Breast epithelium (tissue), 4 donors: ENCODE data around the gene PIGA. TPM values are rescaled to one million over a fixed set of nuclear protein-coding genes. Genes with fewer than 3 reads are reported as not detected.
"Not testable (repeated sequence)": the region's sequence is repeated elsewhere in the genome, so short reads cannot be mapped to it uniquely, and the experiment has no call there.

Source experiments
- DNase-seq, 2 donors: peaks; one replicate each; pipeline ENCODE4 v3.0.0-alpha.2; 2019; ENCODE audit warnings: low spot score in 2 of 2
- H3K27ac ChIP-seq, 2 donors: fragments of 200-600 bp; sonication (generic) in 1 of 2; one replicate each; pipeline ENCODE4 v1.5.1; 2016 to 2019; ENCODE audit warnings: mild to moderate bottlenecking in 1 of 2
- H3K27me3 ChIP-seq, 2 donors: fragments of 200-600 bp; sonication (generic) in 1 of 2; one replicate each; pipeline versions ENCODE4 v1.5.1 to v1.6.0; 2017 to 2019; ENCODE audit warnings: control low read depth in 1 of 2, mild to moderate bottlenecking in 1 of 2
- H3K36me3 ChIP-seq: fragments of 200-600 bp; one replicate; pipeline ENCODE4 v1.5.1; 2019
- H3K4me1 ChIP-seq, 2 donors: fragments of 200-600 bp; sonication (generic); one replicate each; pipeline ENCODE4 v1.5.1; 2016 to 2019; ENCODE audit warnings: control low read depth in 1 of 2
- H3K4me3 ChIP-seq, 3 donors: fragments of 200-600 bp; sonication (generic); 1 replicate in 2 of 3; 2 replicates in 1 of 3; pipeline ENCODE4 v1.5.1; 2016 to 2019; ENCODE audit warnings: mild to moderate bottlenecking in 3 of 3, moderate library complexity in 2 of 3
- H3K9me3 ChIP-seq, 2 donors: fragments of 200-600 bp; sonication (generic) in 1 of 2; one replicate each; pipeline ENCODE4 v1.5.1; 2016 to 2019; ENCODE audit warnings: control low read depth in 1 of 2
- POLR2A ChIP-seq: fragments of 450-650 bp; IDR thresholded peaks from one replicate; pipeline ENCODE4 v1.6.1; 2016; ENCODE audit warnings: antibody characterized with exemption, mild to moderate bottlenecking, moderate library complexity
- POLR2AphosphoS5 ChIP-seq, 3 donors: sonication (generic); formaldehyde crosslinking; IDR thresholded peaks; one replicate each; pipeline ENCODE4 v1.6.1; 2017; ENCODE audit warnings: antibody characterized with exemption in 3 of 3
- intact Hi-C: fragments of 100-400 bp; cut with DNase I; formaldehyde crosslinking; loops from one replicate; pipeline ENCODE4 v1.15.1; 2023; ENCODE audit warnings: low total_unique reads
- total RNA-seq, 3 donors: library from RNA; depleted of rRNA; stranded (reverse); fragments of >200 nt; gene quantifications; one replicate each; pipeline ENCODE4 v1.1.0, GENCODE V29; 2016
- TF ChIP-seq, protein P1 (sequence below), 3 donors: fragments of 450-650 bp; IDR thresholded peaks; one replicate each; pipeline ENCODE4 v1.5.1; 2016 to 2017; ENCODE audit warnings: antibody characterized with exemption in 3 of 3, mild to moderate bottlenecking in 3 of 3, moderate library complexity in 3 of 3

The PIGA gene
- total RNA-seq, 3 donors from 2014 or later = 9.8 to 19.2 (median 14.4) TPM

DNA sequence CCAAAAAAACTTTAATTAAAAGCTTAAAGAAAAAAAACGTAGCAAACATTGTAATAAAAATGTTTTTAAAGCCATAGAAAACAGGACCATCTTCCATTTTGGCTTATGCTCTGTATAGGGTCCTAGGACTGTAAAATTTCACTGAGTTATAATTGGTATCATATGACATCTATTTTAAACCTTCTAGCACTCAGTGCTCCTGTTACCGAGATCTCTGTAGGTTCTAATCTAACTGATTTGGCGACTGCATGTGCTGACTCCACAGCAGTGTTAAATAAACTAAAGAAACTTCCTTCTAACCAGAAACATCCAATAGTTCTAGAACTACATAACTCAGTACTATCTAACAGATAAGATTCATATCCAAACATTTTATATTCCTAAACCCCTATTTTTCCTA lies 19.8 kb downstream of the PIGA start, which contains the start of gene ASB11:
Gene ASB11 (minus strand): TSS at position 132 of the 400 bp plus-strand sequence. CDS start 35 bp downstream, at position 97.
- no peak for DNase-seq

DNA sequence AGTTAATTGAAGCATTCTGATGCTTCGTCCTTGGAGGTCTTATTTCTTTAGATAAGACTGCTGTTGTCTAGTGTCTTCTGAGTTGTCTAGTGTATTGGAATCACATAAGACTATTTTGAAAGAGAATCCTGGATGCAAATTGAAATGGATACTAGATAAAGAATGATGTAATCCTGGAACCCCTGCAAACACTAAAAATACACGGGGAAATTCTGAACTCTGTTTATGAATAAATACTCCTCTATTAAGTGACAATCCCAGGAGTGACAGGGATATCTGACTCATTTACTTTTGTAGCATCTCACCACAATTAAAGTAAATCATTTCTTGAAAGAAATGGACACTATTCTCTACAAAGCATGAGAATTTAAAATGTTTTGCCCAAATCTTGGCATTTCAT lies 20.9 kb downstream of the PIGA start:
- no peaks in the 10 kb centered on the region for H3K9me3 ChIP-seq
- H3K27ac ChIP-seq = no peak overlapping the region
- intact Hi-C loops = no loop called here
- no peaks in the 10 kb centered on the region for H3K36me3 ChIP-seq
- H3K4me3 ChIP-seq = no peak overlapping the region
- peaks cover 0 to 19% of the 10 kb centered on the region in 2 donors for H3K27me3 ChIP-seq
- DNase-seq = no peak
- TF ChIP-seq, protein P1, sequence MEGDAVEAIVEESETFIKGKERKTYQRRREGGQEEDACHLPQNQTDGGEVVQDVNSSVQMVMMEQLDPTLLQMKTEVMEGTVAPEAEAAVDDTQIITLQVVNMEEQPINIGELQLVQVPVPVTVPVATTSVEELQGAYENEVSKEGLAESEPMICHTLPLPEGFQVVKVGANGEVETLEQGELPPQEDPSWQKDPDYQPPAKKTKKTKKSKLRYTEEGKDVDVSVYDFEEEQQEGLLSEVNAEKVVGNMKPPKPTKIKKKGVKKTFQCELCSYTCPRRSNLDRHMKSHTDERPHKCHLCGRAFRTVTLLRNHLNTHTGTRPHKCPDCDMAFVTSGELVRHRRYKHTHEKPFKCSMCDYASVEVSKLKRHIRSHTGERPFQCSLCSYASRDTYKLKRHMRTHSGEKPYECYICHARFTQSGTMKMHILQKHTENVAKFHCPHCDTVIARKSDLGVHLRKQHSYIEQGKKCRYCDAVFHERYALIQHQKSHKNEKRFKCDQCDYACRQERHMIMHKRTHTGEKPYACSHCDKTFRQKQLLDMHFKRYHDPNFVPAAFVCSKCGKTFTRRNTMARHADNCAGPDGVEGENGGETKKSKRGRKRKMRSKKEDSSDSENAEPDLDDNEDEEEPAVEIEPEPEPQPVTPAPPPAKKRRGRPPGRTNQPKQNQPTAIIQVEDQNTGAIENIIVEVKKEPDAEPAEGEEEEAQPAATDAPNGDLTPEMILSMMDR (IDR thresholded peaks at IDR 0.05) = no peak
- TF ChIP-seq POLR2AphosphoS5 (IDR thresholded peaks at IDR 0.05) = no peak
- no peak for TF ChIP-seq POLR2A
- H3K4me1 ChIP-seq = no peaks in the 10 kb centered on the region

More for the DNA sequence above, 19.8 kb downstream of the PIGA start, which contains the start of gene ASB11:
- no peaks in the 10 kb centered on the region for H3K36me3 ChIP-seq
- no peaks in the 10 kb centered on the region for H3K9me3 ChIP-seq
- H3K4me3 ChIP-seq = no peak within 1 kb of the TSS
- H3K4me1 ChIP-seq = no peaks in the 10 kb centered on the region
- intact Hi-C loops = no loop called here
- H3K27me3 ChIP-seq = peaks cover 0 to 21% of the 10 kb centered on the region in 2 donors
- TF ChIP-seq, protein P1 (IDR thresholded peaks at IDR 0.05) = no peak
- TF ChIP-seq POLR2A (no peak), POLR2AphosphoS5 (IDR thresholded peaks at IDR 0.05) (no peak)
- no peak within 1 kb of the TSS for H3K27ac ChIP-seq

DNA sequence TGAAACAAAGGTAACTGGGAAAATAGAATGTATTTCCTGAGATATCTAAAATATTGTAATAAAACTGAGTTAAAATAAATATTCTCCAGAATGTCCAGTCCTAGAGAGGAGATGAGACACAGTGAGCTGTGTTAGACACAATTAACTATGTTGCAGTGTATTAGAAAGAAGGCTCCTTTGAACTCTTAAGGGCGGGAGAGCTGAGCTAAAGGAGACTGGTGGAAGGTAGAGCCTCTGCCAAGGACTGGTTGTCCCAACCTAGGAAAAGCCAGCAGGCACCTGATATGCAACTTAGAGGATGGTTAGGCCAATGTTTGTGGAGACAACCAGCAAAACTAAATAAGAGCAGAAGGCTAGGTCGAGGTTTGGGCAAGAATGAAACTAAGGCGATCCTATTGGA lies 24.2 kb downstream of the PIGA start:
- Histone ChIP-seq H3K9me3 (no peaks in the 10 kb centered on the region), H3K4me3 (no peak overlapping the region), H3K36me3 (no peaks in the 10 kb centered on the region), H3K27me3 (peaks cover 0 to 23% of the 10 kb centered on the region in 2 donors), H3K27ac (no peak overlapping the region), H3K4me1 (no peaks in the 10 kb centered on the region)
- no peak for TF ChIP-seq POLR2A
- no peak for TF ChIP-seq POLR2AphosphoS5 (IDR thresholded peaks at IDR 0.05)
- TF ChIP-seq, protein P1 (IDR thresholded peaks at IDR 0.05) = no peak
- intact Hi-C loops = no loop called here
- no peak for DNase-seq

DNA sequence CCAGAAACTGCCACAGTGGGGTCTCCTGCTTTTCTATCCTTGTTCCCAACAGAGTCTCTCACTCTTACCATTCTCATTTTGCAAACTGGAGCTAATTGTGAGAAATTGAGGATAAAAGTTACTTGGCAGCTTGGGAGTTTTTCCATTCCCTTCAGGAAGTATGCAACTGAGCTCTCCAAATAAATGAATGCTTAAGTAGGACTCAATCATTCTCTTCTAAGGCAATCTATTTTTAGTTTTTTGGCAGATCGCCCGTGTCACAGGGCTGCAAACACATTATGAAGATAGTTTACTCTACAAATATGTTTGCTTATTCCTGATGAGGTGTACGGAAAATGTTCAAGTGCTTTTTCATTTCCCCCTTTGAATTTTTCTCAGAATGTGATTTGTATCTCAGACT lies 25.2 kb downstream of the PIGA start:
- intact Hi-C loops = no loop called here
- Histone ChIP-seq H3K9me3 (no peaks in the 10 kb centered on the region), H3K4me3 (no peak overlapping the region), H3K36me3 (no peaks in the 10 kb centered on the region), H3K27ac (no peak overlapping the region), H3K27me3 (peaks cover 0 to 17% of the 10 kb centered on the region in 2 donors), H3K4me1 (no peaks in the 10 kb centered on the region)
- TF ChIP-seq, protein P1 (IDR thresholded peaks at IDR 0.05) = no peak
- no peak for TF ChIP-seq POLR2AphosphoS5 (IDR thresholded peaks at IDR 0.05)
- no peak for DNase-seq

DNA sequence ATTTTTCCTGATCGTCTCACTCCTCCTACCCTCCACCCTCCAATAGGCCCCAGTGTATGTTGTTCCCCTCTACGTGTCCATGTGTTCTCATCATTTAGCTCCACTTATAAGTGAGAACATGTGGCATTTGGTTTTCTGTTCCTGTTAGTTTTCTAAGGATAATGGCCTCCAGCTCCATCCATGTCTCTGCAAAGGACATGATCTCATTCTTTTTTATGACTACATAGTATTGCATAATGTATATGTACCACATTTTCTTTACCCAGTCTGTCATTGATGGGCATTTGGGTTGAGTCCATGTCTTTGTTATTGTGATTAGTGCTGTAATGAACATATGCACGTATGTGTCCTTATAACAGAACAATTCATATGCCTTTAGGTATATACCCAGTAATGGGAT lies 29.4 kb downstream of the PIGA start:
- intact Hi-C loops, H3K4me3 ChIP-seq, H3K9me3 ChIP-seq, DNase-seq, H3K36me3 ChIP-seq, H3K4me1 ChIP-seq, H3K27ac ChIP-seq: not testable (repeated sequence)
- H3K27me3 ChIP-seq = peaks cover 0 to 32% of the 10 kb centered on the region in 2 donors

DNA sequence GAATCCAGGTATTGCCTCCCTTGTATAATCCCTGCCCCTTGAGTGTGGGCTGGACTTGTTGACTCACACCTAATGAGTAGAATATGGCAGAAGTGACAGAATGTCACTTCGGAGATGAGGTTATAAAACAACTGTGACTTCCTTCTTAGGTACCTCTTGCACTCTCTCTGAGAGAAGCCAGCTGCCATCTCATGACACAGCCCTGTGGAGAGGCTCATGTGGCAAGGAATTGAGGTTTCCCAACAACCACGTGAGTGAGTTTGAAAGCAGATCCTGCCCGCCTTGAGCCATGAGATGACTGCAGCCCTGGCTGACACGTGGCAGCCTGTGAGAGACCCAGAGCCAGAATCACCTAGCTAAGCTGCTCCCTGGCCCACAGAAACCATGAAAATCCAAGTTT lies 33.4 kb downstream of the PIGA start:
- TF ChIP-seq, protein P1 (IDR thresholded peaks at IDR 0.05) = no peak
- no peak for TF ChIP-seq POLR2A
- TF ChIP-seq POLR2AphosphoS5 (IDR thresholded peaks at IDR 0.05) = peak in 1 of 3 donors; percentile 14
- no peaks in the 10 kb centered on the region for H3K4me1 ChIP-seq
- DNase-seq = no peak
- peaks cover 0 to 39% of the 10 kb centered on the region in 2 donors for H3K27me3 ChIP-seq
- H3K27ac ChIP-seq = no peak overlapping the region
- no peaks in the 10 kb centered on the region for H3K36me3 ChIP-seq
- no peak overlapping the region for H3K4me3 ChIP-seq
- H3K9me3 ChIP-seq = no peaks in the 10 kb centered on the region
- intact Hi-C loops = no loop called here
